H1 (cell line): ENCODE results near the gene CENPP. TPM values are rescaled to one million over a fixed set of nuclear protein-coding genes. Genes with fewer than 3 reads are reported as not detected.

Source experiments
- CTCF ChIA-PET: fragments of 300-600 bp; sonication (Branson Sonifier 250); formaldehyde crosslinking; loops from one replicate; lab custom pipeline; 2021; ENCODE audit not compliant: partially characterized antibody; lab: Charles Lee
- POLR2A ChIA-PET: fragments of 300-600 bp; sonication (Branson Sonifier 250); formaldehyde crosslinking; loops from one replicate; lab custom pipeline; 2021; ENCODE audit warnings: inconsistent platforms; ENCODE audit not compliant: partially characterized antibody; lab: Charles Lee
- DNase-seq, 2 experiments: peaks; one replicate each; pipeline versions ENCODE4 v3.0.0 to v3.0.0-alpha.2; 2010 to 2022; ENCODE audit warnings: low spot score in 2 of 2, low read depth in 1 of 2, mixed read lengths in 1 of 2
- FAIRE-seq: peaks from 2 replicates; lab custom pipeline; 2011; peaks lifted over from hg19 to GRCh38; lab: Jason Lieb, UNC
- H2AFZ ChIP-seq: 2 replicates; pipeline ENCODE4 v1.8.1; 2012; ENCODE audit warnings: low read length, inconsistent platforms
- H2AK5ac ChIP-seq: 2 replicates; pipeline ENCODE4 v1.6.1; 2013; ENCODE audit warnings: low read depth, low read length
- H2BK120ac ChIP-seq: replicated peaks from 2 replicates; pipeline ENCODE3; 2013; ENCODE audit warnings: low read depth, low read length, inconsistent platforms
- H2BK12ac ChIP-seq: 2 replicates; pipeline ENCODE4 v1.6.1; 2013; ENCODE audit warnings: low read depth, low read length
- H2BK15ac ChIP-seq: 2 replicates; pipeline ENCODE4 v1.6.1; 2013; ENCODE audit warnings: low read length
- H2BK20ac ChIP-seq: 2 replicates; pipeline ENCODE4 v1.6.1; 2013; ENCODE audit warnings: low read length
- H2BK5ac ChIP-seq: 2 replicates; pipeline ENCODE4 v1.6.1; 2013; ENCODE audit warnings: low read depth, low read length
- H3K14ac ChIP-seq: 2 replicates; pipeline ENCODE4 v1.6.1; 2013; ENCODE audit warnings: inconsistent platforms; ENCODE audit not compliant: insufficient read length
- H3K18ac ChIP-seq: 2 replicates; pipeline ENCODE4 v1.6.1; 2013; ENCODE audit warnings: low read length; ENCODE audit errors: extremely low read depth
- H3K23ac ChIP-seq: 2 replicates; pipeline ENCODE4 v1.6.1; 2013; ENCODE audit warnings: inconsistent platforms; ENCODE audit not compliant: insufficient read length
- H3K23me2 ChIP-seq: 2 replicates; pipeline ENCODE4 v1.6.1; 2013; ENCODE audit warnings: low read depth, low read length
- H3K27ac ChIP-seq: 2 replicates; pipeline ENCODE4 v1.6.1; 2011; ENCODE audit warnings: low read depth, low read length, inconsistent platforms
- H3K27me3 ChIP-seq, 4 experiments: replicated peaks in 1 of 4; 1 replicate in 1 of 4; 2 replicates in 3 of 4; pipeline versions ENCODE4 v1.6.1 to v1.8.1; 2011 to 2013; ENCODE audit warnings: low read length in 3 of 4, mild to moderate bottlenecking in 3 of 4, inconsistent platforms in 2 of 4, mixed read lengths in 2 of 4, moderate library complexity in 1 of 4; ENCODE audit not compliant: control insufficient read depth in 3 of 4, insufficient read depth in 3 of 4; ENCODE audit errors: extremely low read depth in 1 of 4
- H3K36me3 ChIP-seq, 4 experiments: 2 replicates each; pipeline versions ENCODE4 v1.6.1 to v1.8.1; 2011 to 2013; ENCODE audit warnings: mild to moderate bottlenecking in 4 of 4, low read length in 3 of 4, moderate library complexity in 2 of 4, control low read depth in 1 of 4, inconsistent platforms in 1 of 4; ENCODE audit not compliant: insufficient read depth in 4 of 4, control insufficient read depth in 2 of 4
- H3K4ac ChIP-seq: replicated peaks from 2 replicates; pipeline ENCODE3; 2013; ENCODE audit warnings: low read length, low read depth, mixed read lengths, inconsistent platforms; ENCODE audit not compliant: insufficient read length
- H3K4me1 ChIP-seq, 4 experiments: replicated peaks in 1 of 4; 1 replicate in 1 of 4; 2 replicates in 3 of 4; pipeline versions ENCODE4 v1.6.1 to v1.8.1; 2011 to 2013; ENCODE audit warnings: low read length in 3 of 4, inconsistent platforms in 2 of 4, mixed read lengths in 1 of 4; ENCODE audit not compliant: insufficient read depth in 4 of 4, control insufficient read depth in 3 of 4
- H3K4me2 ChIP-seq, 2 experiments: 2 replicates each; pipeline versions ENCODE4 v1.6.1 to v1.8.1; 2011 to 2013; ENCODE audit warnings: low read depth in 2 of 2, low read length in 2 of 2, control low read depth in 1 of 2, inconsistent platforms in 1 of 2, mild to moderate bottlenecking in 1 of 2; ENCODE audit not compliant: insufficient read depth in 1 of 2
- H3K4me3 ChIP-seq, 4 experiments: fragments of 200-600, 300-600 bp in 1 of 4; sonication (generic), shearing (Covaris generic), sonication (Bioruptor Twin) in 1 of 4; 2 replicates each; pipeline versions ENCODE4 v1.5.1 to v1.8.1; 2011 to 2016; ENCODE audit warnings: low read length in 4 of 4, low read depth in 3 of 4, control low read depth in 2 of 4, inconsistent platforms in 2 of 4, mild to moderate bottlenecking in 2 of 4, mixed read lengths in 1 of 4, moderate library complexity in 1 of 4; ENCODE audit not compliant: insufficient read depth in 2 of 4; ENCODE audit errors: extremely low read depth in 1 of 4
- H3K56ac ChIP-seq: replicated peaks from 2 replicates; pipeline ENCODE3; 2013; ENCODE audit warnings: low read depth, mild to moderate bottlenecking, mixed read lengths, low read length, inconsistent platforms; ENCODE audit not compliant: insufficient read length
- H3K79me1 ChIP-seq: 2 replicates; pipeline ENCODE4 v1.6.1; 2013; ENCODE audit warnings: low read depth, low read length, control low read depth
- H3K79me2 ChIP-seq, 2 experiments: 2 replicates each; pipeline versions ENCODE4 v1.6.1 to v1.8.1; 2012 to 2013; ENCODE audit warnings: low read length in 2 of 2, mild to moderate bottlenecking in 2 of 2, inconsistent platforms in 1 of 2; ENCODE audit not compliant: insufficient read depth in 2 of 2, control insufficient read depth in 1 of 2
- H3K9ac ChIP-seq, 4 experiments: replicated peaks in 1 of 4; 1 replicate in 1 of 4; 2 replicates in 3 of 4; pipeline versions ENCODE4 v1.6.1 to v1.8.1; 2011 to 2013; ENCODE audit warnings: low read depth in 3 of 4, low read length in 3 of 4, control low read depth in 2 of 4, mild to moderate bottlenecking in 2 of 4, moderate library complexity in 2 of 4, inconsistent platforms in 1 of 4; ENCODE audit errors: extremely low read depth in 1 of 4
- H3K9me3 ChIP-seq, 2 experiments: 2 replicates each; pipeline versions ENCODE4 v1.6.1 to v1.8.1; 2012 to 2013; ENCODE audit warnings: mild to moderate bottlenecking in 2 of 2, moderate library complexity in 2 of 2, control low read depth in 1 of 2, inconsistent platforms in 1 of 2, low read depth in 1 of 2, low read length in 1 of 2, mixed read lengths in 1 of 2; ENCODE audit not compliant: insufficient read depth in 2 of 2
- H4K20me1 ChIP-seq, 2 experiments: replicated peaks in 1 of 2; 2 replicates each; pipeline versions ENCODE3 to v1.8.1; 2011 to 2013; ENCODE audit warnings: inconsistent platforms in 2 of 2, low read length in 2 of 2, mild to moderate bottlenecking in 1 of 2; ENCODE audit not compliant: insufficient read depth in 2 of 2, control insufficient read depth in 1 of 2
- H4K5ac ChIP-seq: 2 replicates; pipeline ENCODE4 v1.6.1; 2013; ENCODE audit warnings: low read length, low read depth, mixed read lengths, inconsistent platforms; ENCODE audit not compliant: insufficient read length
- H4K8ac ChIP-seq: 2 replicates; pipeline ENCODE4 v1.8.0; 2013; ENCODE audit warnings: mild to moderate bottlenecking, moderate library complexity, low read length, inconsistent platforms; ENCODE audit not compliant: insufficient read depth; ENCODE audit errors: extremely low read depth
- H4K91ac ChIP-seq: replicated peaks from 2 replicates; pipeline ENCODE3; 2013; ENCODE audit warnings: low read length, mixed read lengths, inconsistent platforms; ENCODE audit not compliant: insufficient read length
- BACH1 ChIP-seq: IDR thresholded peaks from 2 replicates; pipeline ENCODE4 v1.6.1; 2012; ENCODE audit warnings: low read length, improper control_type of control experiment
- BCL11A ChIP-seq, 2 experiments: IDR thresholded peaks; one replicate each; pipeline ENCODE4 v1.6.1; 2011; ENCODE audit warnings: low read depth in 2 of 2, low read length in 2 of 2, mild to moderate bottlenecking in 2 of 2
- BRCA1 ChIP-seq: IDR thresholded peaks from 2 replicates; pipeline ENCODE4 v1.6.1; 2012; ENCODE audit warnings: low read depth, low read length, improper control_type of control experiment
- CHD1 ChIP-seq: IDR thresholded peaks from 2 replicates; pipeline ENCODE4 v1.6.1; 2012; ENCODE audit warnings: low read depth, low read length, improper control_type of control experiment
- FOSL1 ChIP-seq: IDR thresholded peaks from 2 replicates; pipeline ENCODE4 v1.6.1; 2011; ENCODE audit warnings: mild to moderate bottlenecking, low read depth, low read length, moderate library complexity; ENCODE audit not compliant: insufficient read depth
- GTF2F1 ChIP-seq: IDR thresholded peaks from 2 replicates; pipeline ENCODE4 v1.6.1; 2012; ENCODE audit warnings: low read depth, low read length, improper control_type of control experiment, borderline replicate concordance
- JUN ChIP-seq: IDR thresholded peaks from 2 replicates; pipeline ENCODE4 v1.6.1; 2011; ENCODE audit warnings: low read depth, mild to moderate bottlenecking, improper control_type of control experiment, low read length
- NRF1 ChIP-seq: IDR thresholded peaks from 2 replicates; pipeline ENCODE4 v1.6.1; 2011; ENCODE audit warnings: mild to moderate bottlenecking, low read depth, low read length, improper control_type of control experiment
- RAD21 ChIP-seq, 2 experiments: IDR thresholded peaks in 1 of 2; conservative IDR thresholded peaks in 1 of 2; 2 replicates each; pipeline ENCODE4 v1.6.1; 2011; ENCODE audit warnings: low read depth in 2 of 2, low read length in 2 of 2, improper control_type of control experiment in 1 of 2, inconsistent platforms in 1 of 2, mild to moderate bottlenecking in 1 of 2, moderate library complexity in 1 of 2
- RFX5 ChIP-seq: IDR thresholded peaks from 2 replicates; pipeline ENCODE4 v1.6.1; 2011; ENCODE audit warnings: low read depth, low read length, improper control_type of control experiment, borderline replicate concordance
- SIRT6 ChIP-seq: IDR thresholded peaks from one replicate; pipeline ENCODE4 v1.7.1; 2012; ENCODE audit warnings: low read length, inconsistent platforms
- TAF1 ChIP-seq: IDR thresholded peaks from 2 replicates; pipeline ENCODE4 v1.6.1; 2011; ENCODE audit warnings: mild to moderate bottlenecking, low read depth, low read length
- TCF12 ChIP-seq: IDR thresholded peaks from 2 replicates; pipeline ENCODE4 v1.6.1; 2011; ENCODE audit warnings: low read depth, mild to moderate bottlenecking, low read length
- ZNF274 ChIP-seq: IDR thresholded peaks from 2 replicates; pipeline ENCODE4 v1.7.0; 2012; ENCODE audit warnings: low read length, borderline replicate concordance; ENCODE audit errors: extremely low read depth
- WGBS, 2 experiments: shearing (Covaris generic) in 1 of 2; methylation state at CpG; one replicate each; pipeline versions ENCODE4 v1.1.6 to v1.1.7; 2013 to 2015; ENCODE audit warnings: low lambda C conversion rate in 2 of 2, mixed read lengths in 2 of 2, inconsistent platforms in 1 of 2, low coverage in 1 of 2, missing lambda C conversion rate in 1 of 2; ENCODE audit not compliant: insufficient replicate concordance in 2 of 2, insufficient coverage in 1 of 2, insufficient read length in 1 of 2; ENCODE audit errors: extremely low coverage in 1 of 2, missing lambda C conversion rate in 1 of 2; 5-methylcytosine and 5-hydroxymethylcytosine counted together
- polyA plus RNA-seq, 7 experiments: library from polyadenylated mRNA; depleted of rRNA in 3 of 7; stranded (reverse) in 5 of 7; unstranded in 2 of 7; fragments of >200 nt in 5 of 7; fragments of 200-250 nt in 2 of 7; gene quantifications; 1 replicate in 5 of 7; 2 replicates in 1 of 7; 4 replicates in 1 of 7; pipeline versions ENCODE4 v1.2.1 to v1.2.3, GENCODE V29; 2011 to 2013; ENCODE audit warnings: missing spikeins in 2 of 7, mixed read lengths in 2 of 7
- total RNA-seq: library from RNA; stranded (reverse); fragmentation: NEBNext Ultra II Directional; extraction: Animal tissue kit (Norgen Biotek cat#: 25700); gene quantifications from 2 replicates; pipeline ENCODE4 v1.2.1, GENCODE V29; 2021

Gene CENPP
- total and polyA plus RNA-seq, 2 of the 8 experiments (the other 6 are each of a cell fraction or from before 2014, with no cell fraction given) = 2.7 to 10.8 TPM

- no peak overlapping the region for H2AK5ac ChIP-seq
- no peaks in the 10 kb centered on the region for H3K27me3 ChIP-seq
- H3K14ac ChIP-seq = no peak overlapping the region
- no peak overlapping the region for H2BK15ac ChIP-seq
- ChIA-PET CTCF (interaction anchor here (0.6 to 3.7 kb wide), 20 partner anchors 9 to 365 kb away, joined by 3 to 19 read pairs (median 5); no protein-coding TSS in a partner anchor), POLR2A (interaction anchor here (1.9 kb wide), 1 partner anchor 178 kb away, joined by 6 read pairs; the partner anchor contains the start of genes CENPP and NOL8)
- H2BK20ac ChIP-seq = no peak overlapping the region
- no peaks in the 10 kb centered on the region for H4K20me1 ChIP-seq
- no peaks in the 10 kb centered on the region for H3K36me3 ChIP-seq
- no peak overlapping the region for H3K27ac ChIP-seq
- no peak overlapping the region for H3K4me2 ChIP-seq
- DNase-seq (no peak), FAIRE-seq (no peak)
- no peak overlapping the region for H3K23ac ChIP-seq
- H2BK120ac ChIP-seq = no peak overlapping the region
- no peaks in the 10 kb centered on the region for H3K79me1 ChIP-seq
- TF ChIP-seq CHD1 = no peak
- no peak for TF ChIP-seq SIRT6
- TF ChIP-seq BACH1 = no peak
- TF ChIP-seq BRCA1 = no peak
- no peak for TF ChIP-seq NRF1
- TF ChIP-seq RAD21 (IDR thresholded peaks at IDR 0.05 in 1 of 2, conservative IDR thresholded peaks at IDR 0.05 in 1 of 2; ENCODE audit: low read depth in 2 of 2, low read length in 2 of 2) = no peak
- TF ChIP-seq TCF12 = no peak
- no peak for TF ChIP-seq JUN
- TF ChIP-seq TAF1 = no peak
- TF ChIP-seq BCL11A (IDR thresholded peaks at IDR 0.05; ENCODE audit: low read depth in 2 of 2, low read length in 2 of 2) = no peak
- TF ChIP-seq GTF2F1 = no peak
- TF ChIP-seq RFX5 = no peak
- TF ChIP-seq ZNF274 = no peak
- no peak for TF ChIP-seq FOSL1
- no peak overlapping the region for H3K18ac ChIP-seq
- no peaks in the 10 kb centered on the region for H3K9me3 ChIP-seq
- H3K56ac ChIP-seq = no peak overlapping the region
- no peaks in the 10 kb centered on the region for H3K23me2 ChIP-seq
- peaks cover 2 to 3% (median 2%) of the 10 kb centered on the region in 4 experiments; a peak in 5 of 7 replicates for H3K4me1 ChIP-seq
- no peak overlapping the region for H4K91ac ChIP-seq
- no peak overlapping the region for H4K8ac ChIP-seq
- no peak overlapping the region for H3K9ac ChIP-seq
- no peak overlapping the region for H2BK5ac ChIP-seq
- H3K4ac ChIP-seq = no peak overlapping the region
- no peak overlapping the region for H2BK12ac ChIP-seq
- no peak overlapping the region for H4K5ac ChIP-seq
- H2AFZ ChIP-seq = no peak overlapping the region
- H3K4me3 ChIP-seq = no peak overlapping the region
- H3K79me2 ChIP-seq = no peaks in the 10 kb centered on the region
- 73% methylated on average over 2 of the region's 2 CpGs; no CpG with 5 or more reads in 1 of the 2 experiments for WGBS, 2 experiments
Observed at GRCh38 chr9:92503156-92503555, 177.4 kb downstream of the CENPP start.
